Measurements from ENCODE around the gene CRTC3.

GRCh38 chr15:90640862-90641261 is 111.1 kb downstream of the CRTC3 start:
- TF ChIP-seq POLR2A (IDR thresholded peaks at IDR 0.05) (no peak), CTCF (IDR thresholded peaks at IDR 0.05) (no peak)
